Colonic mucosa (tissue), 4 donors: ENCODE data around the gene PSG6. TPM values are rescaled to one million over a fixed set of nuclear protein-coding genes. Genes with fewer than 3 reads are reported as not detected.
"Not testable (repeated sequence)": the region's sequence is repeated elsewhere in the genome, so short reads cannot be mapped to it uniquely, and the experiment has no call there.

ENCODE experiments used
- DNase-seq: peaks from one replicate; pipeline ENCODE4 v3.0.0-alpha.2; 2020
- H3K27ac ChIP-seq: fragments of 200-600 bp; one replicate; pipeline ENCODE4 v1.8.0; 2021
- H3K27me3 ChIP-seq: fragments of 200-600 bp; one replicate; pipeline ENCODE4 v1.8.0; 2021
- H3K36me3 ChIP-seq: fragments of 200-600 bp; one replicate; pipeline ENCODE4 v1.8.0; 2021
- H3K4me1 ChIP-seq: fragments of 200-600 bp; one replicate; pipeline ENCODE4 v1.8.0; 2021; ENCODE audit warnings: mild to moderate bottlenecking
- H3K4me3 ChIP-seq: fragments of 200-600 bp; one replicate; pipeline ENCODE4 v1.8.0; 2021
- H3K9ac ChIP-seq, 2 donors: one replicate each; pipeline ENCODE4 v1.7.0; 2013; ENCODE audit warnings: control low read depth in 2 of 2, low read depth in 2 of 2, low read length in 2 of 2
- H3K9me3 ChIP-seq: fragments of 200-600 bp; one replicate; pipeline ENCODE4 v1.8.0; 2021
- intact Hi-C: fragments of 100-400 bp; cut with DNase I; formaldehyde crosslinking; loops from one replicate; pipeline ENCODE4 v1.14.1; 2022
- total RNA-seq, 2 donors: library from RNA; stranded (reverse); fragmentation: NEBNext Ultra II Directional in 1 of 2; extraction: Animal tissue kit (Norgen Biotek cat#: 25700) in 1 of 2; gene quantifications; one replicate each; pipeline ENCODE4 v1.2.1, GENCODE V29; 2021
- TF ChIP-seq, protein P1 (sequence below): fragments of 200-600 bp; IDR thresholded peaks from one replicate; pipeline ENCODE4 v1.8.0; 2022; ENCODE audit warnings: antibody characterized with exemption, mild to moderate bottlenecking
- donor health status: healthy.
- donor health status: DM: no; HTN: no; CAD: no.
- donor health status: DM: no; HTN: no; CAD: no.

Gene PSG6
- total RNA-seq, 2 donors from 2014 or later: not detected

DNA sequence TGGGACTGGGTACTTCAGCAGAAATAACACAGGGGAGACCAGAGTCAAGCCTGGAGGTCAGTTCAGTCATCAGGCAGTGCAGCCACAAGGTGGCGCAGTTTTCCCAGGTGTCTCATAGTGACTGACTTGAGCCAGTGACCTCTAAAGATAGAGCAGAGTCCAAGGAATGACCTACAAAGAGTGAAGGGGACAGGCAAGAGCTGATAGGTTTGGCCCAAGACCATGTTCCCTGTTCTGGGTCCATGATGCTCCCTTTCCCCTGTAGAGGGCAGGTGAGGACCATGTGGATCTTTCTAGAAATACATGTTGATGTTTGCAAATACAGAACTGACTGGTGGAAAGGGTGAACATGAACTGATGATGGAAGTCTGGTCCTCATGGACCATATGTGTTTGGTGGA is 12.5 kb upstream of the PSG6 start:
- DNase-seq, H3K4me1 ChIP-seq, H3K27ac ChIP-seq, H3K4me3 ChIP-seq, H3K27me3 ChIP-seq, intact Hi-C loops, H3K9ac ChIP-seq, H3K9me3 ChIP-seq, H3K36me3 ChIP-seq: not testable (repeated sequence)

DNA sequence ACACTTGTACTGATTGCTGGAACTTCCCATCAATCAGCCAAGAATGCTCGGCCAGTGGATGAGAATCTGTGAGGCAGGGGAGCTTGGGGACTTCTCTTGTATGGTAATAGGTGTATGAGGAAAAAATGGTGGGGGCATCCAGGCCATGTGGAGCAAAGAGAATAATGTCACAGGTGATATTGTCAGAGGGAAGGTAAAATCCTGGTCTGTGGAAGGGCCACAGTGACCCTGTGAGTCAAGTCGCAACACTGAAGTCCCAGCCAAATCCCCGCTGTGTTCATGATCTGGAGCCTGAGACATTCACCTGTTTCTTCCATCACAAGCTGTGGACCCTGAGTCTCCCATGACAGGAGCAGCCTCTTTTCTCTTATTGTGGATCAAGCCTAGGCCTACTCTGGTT is 11.2 kb upstream of the PSG6 start:
- H3K9me3 ChIP-seq: no peaks in the 10 kb centered on the region
- H3K27me3 ChIP-seq: no peaks in the 10 kb centered on the region
- intact Hi-C loops: no loop called here
- TF ChIP-seq, protein P1, sequence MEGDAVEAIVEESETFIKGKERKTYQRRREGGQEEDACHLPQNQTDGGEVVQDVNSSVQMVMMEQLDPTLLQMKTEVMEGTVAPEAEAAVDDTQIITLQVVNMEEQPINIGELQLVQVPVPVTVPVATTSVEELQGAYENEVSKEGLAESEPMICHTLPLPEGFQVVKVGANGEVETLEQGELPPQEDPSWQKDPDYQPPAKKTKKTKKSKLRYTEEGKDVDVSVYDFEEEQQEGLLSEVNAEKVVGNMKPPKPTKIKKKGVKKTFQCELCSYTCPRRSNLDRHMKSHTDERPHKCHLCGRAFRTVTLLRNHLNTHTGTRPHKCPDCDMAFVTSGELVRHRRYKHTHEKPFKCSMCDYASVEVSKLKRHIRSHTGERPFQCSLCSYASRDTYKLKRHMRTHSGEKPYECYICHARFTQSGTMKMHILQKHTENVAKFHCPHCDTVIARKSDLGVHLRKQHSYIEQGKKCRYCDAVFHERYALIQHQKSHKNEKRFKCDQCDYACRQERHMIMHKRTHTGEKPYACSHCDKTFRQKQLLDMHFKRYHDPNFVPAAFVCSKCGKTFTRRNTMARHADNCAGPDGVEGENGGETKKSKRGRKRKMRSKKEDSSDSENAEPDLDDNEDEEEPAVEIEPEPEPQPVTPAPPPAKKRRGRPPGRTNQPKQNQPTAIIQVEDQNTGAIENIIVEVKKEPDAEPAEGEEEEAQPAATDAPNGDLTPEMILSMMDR: no peak
- H3K4me1 ChIP-seq: no peaks in the 10 kb centered on the region
- no peaks in the 10 kb centered on the region for H3K36me3 ChIP-seq
- DNase-seq: no peak
- H3K4me3 ChIP-seq: no peak overlapping the region
- H3K9ac ChIP-seq: no peak overlapping the region
- no peak overlapping the region for H3K27ac ChIP-seq

DNA sequence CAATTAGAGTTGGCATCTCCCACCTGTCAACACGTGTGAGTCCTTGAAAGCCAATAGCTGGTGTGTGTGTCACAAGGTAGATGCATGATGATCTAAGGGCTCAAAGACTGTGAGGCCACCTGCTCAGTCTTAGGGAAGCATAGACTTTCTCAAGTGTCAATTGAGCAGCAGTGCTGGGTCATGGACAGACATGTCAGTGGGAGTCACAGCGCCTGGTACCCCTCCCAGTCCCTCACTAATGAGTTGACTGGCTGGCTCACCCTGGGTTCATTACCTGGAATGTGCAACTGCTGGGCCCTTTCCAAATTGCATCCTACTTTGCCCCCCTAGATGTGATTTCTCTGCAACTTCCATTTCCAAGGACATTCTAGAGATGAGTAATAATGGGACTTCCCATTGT is 9.1 kb upstream of the PSG6 start:
- H3K27ac ChIP-seq: no peak overlapping the region
- H3K27me3 ChIP-seq: no peaks in the 10 kb centered on the region
- DNase-seq: no peak
- H3K4me3 ChIP-seq: no peak overlapping the region
- intact Hi-C loops: no loop called here
- H3K36me3 ChIP-seq: no peaks in the 10 kb centered on the region
- TF ChIP-seq, protein P1: no peak
- no peaks in the 10 kb centered on the region for H3K9me3 ChIP-seq
- no peaks in the 10 kb centered on the region for H3K4me1 ChIP-seq
- H3K9ac ChIP-seq: no peak overlapping the region

DNA sequence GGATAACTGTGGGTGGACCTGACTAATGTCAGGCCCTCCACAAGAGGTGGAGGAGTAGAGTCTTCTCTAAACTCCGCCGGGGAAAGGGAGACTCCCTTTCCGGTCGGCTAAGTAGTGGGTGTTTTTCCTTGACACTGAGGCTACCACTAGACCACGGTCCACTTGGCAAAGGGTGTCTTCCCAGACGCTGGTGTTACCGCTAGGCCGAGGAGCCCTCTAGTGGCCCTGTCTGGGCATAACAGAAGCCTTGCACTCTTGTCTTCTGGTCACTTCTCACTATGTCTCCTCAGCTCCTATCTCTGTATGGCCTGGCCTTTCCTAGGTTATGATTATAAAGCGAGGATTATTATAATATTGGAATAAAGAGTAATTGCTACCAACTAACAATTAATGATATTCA is 5.4 kb upstream of the PSG6 start:
- H3K4me1 ChIP-seq, H3K9me3 ChIP-seq, H3K27ac ChIP-seq, H3K27me3 ChIP-seq, H3K9ac ChIP-seq, intact Hi-C loops, H3K36me3 ChIP-seq, H3K4me3 ChIP-seq: not testable (repeated sequence)
- peak; percentile 23 for DNase-seq

DNA sequence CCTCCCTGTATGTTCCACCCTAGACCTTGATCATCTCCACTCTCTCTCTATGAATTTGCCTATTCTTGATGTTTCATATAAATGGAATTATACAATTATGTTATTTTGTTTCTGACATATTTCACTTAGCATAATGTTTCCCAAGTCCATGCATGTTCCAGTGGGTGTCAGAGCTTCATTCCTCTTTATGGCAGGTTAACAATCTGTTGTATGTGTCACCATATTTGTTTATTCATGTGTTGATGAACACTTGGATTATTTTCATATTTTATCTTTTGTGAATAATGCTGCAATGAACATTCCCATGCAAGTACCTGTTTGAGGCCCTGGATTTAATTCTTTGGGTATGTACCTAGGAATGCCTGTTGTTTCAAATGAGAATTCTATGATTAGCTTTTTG is 3.3 kb upstream of the PSG6 start:
- H3K27ac ChIP-seq, DNase-seq, intact Hi-C loops: not testable (repeated sequence)

DNA sequence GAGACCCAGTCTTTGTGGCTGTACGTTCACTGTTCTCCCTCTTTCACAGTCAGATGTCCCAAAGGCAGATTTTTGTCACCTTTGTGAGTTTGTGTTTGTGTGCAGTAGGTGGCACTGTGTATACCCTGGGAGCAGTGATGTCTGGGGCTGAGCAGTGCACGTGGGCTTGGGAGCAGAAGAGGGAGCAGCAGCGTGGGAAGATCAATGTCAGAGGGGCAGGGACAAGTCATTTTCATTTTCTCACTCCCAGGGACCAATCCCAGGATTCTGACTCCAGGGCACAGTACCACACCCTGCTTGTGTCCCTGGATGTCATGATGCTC is 2.0 kb upstream of the PSG6 start:
- DNase-seq: no peak
- Histone ChIP-seq H3K9me3 (no peaks in the 10 kb centered on the region), H3K9ac (no peak overlapping the region), H3K36me3 (no peaks in the 10 kb centered on the region), H3K27ac (no peak overlapping the region), H3K4me1 (no peaks in the 10 kb centered on the region), H3K27me3 (no peaks in the 10 kb centered on the region), H3K4me3 (no peak overlapping the region)
- TF ChIP-seq, protein P1: no peak
- intact Hi-C loops: no loop called here

More for the DNA sequence above, 3.3 kb upstream of the PSG6 start:
- not testable (repeated sequence) for H3K36me3 ChIP-seq, H3K9ac ChIP-seq, H3K4me1 ChIP-seq, H3K9me3 ChIP-seq, H3K4me3 ChIP-seq, H3K27me3 ChIP-seq

DNA sequence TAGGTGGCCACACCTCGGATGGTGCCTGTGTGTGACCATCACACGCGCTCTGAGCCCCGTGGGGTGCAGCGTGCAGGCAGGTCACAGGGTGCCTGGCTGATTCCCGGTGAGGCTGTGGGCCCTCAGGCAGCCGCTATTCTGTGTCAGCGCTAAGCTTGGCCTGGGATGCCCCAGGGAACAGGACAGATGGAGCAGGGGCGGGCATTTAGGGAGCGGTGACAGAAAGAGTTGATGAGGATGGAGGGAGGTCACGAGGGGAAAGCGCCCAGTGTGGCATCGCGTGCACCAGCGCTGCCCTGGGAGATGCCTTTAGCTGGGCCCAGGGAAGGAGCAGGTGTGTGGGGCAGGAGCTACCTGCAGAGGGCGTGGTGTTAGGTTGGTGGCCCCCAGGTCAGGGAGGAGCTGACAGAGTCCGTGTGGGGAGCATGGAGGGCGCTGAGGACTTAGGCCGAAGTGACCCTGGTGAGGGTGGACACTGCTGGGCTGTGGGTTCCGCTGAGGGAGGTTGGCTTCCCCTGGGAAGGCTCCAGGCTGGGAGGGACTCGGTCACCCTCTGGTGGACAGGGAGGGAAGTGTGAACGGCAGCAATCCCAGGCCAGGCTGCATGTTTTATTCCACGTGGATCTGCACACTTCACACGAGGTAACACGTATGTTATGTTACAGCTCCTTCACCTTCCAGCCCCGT is 1.5 kb upstream of the PSG6 start:
- DNase-seq, intact Hi-C loops, H3K9ac ChIP-seq, H3K36me3 ChIP-seq, H3K9me3 ChIP-seq, H3K27ac ChIP-seq, H3K4me3 ChIP-seq, H3K27me3 ChIP-seq, H3K4me1 ChIP-seq: not testable (repeated sequence)

DNA sequence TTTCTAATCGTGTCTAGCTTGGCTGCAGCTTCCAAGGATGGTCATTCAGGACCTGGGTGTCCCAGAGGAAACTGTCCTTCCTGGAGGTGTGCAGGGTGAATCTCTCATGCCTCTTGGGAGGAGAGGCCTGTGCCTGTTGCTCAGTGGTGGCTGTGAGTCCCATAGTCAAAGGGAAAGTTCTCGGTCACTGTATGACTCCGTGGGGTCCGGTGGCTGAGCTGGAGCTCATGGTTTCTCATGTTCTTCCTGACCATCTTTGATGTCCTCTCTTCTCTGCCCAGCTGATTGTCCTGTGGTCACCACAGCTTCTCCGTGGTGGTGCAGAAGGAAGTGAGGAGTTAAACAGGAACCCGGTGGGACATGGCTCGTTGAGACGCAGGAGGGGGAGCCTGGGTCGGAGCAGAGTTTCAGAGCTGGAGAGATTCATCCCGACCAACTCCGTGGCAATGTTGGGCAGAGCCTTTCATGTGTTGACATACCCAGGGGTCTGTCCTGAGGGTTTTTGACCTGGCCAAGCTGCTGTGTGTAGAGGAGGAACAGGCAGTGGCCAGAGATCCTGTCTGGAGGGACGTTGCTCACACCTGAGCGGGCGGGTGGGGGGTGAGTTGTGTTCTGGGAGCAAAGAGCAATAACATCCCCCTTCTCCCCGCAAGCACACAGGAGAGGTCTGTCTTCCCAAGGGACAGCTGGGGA is 829 bp upstream of the PSG6 start:
- DNase-seq, H3K4me1 ChIP-seq, H3K9me3 ChIP-seq, H3K27me3 ChIP-seq, H3K27ac ChIP-seq, H3K36me3 ChIP-seq, intact Hi-C loops, H3K4me3 ChIP-seq, H3K9ac ChIP-seq: not testable (repeated sequence)

DNA sequence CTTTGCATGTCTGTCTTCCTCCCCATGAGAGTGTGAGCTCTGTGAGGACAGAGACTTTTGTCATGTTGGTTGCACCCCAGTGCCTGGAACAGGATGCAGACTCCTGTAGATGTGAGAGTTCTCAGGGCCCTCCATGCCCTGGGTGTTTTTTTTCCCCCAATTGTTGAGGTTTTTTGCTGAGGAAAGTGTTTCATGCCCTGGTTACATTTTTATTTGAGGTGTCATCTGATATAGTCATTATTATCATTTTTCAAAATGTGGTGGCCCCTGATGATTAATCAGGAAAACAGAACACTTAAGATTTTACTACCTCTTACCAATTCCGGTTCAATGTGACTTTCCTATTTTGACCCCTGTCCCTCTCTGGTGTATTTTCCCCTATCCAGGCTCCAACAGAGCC is 763 bp downstream of the PSG6 start:
- H3K9me3 ChIP-seq, intact Hi-C loops, H3K27me3 ChIP-seq, H3K4me3 ChIP-seq, H3K27ac ChIP-seq, DNase-seq, H3K4me1 ChIP-seq, H3K9ac ChIP-seq, H3K36me3 ChIP-seq: not testable (repeated sequence)

DNA sequence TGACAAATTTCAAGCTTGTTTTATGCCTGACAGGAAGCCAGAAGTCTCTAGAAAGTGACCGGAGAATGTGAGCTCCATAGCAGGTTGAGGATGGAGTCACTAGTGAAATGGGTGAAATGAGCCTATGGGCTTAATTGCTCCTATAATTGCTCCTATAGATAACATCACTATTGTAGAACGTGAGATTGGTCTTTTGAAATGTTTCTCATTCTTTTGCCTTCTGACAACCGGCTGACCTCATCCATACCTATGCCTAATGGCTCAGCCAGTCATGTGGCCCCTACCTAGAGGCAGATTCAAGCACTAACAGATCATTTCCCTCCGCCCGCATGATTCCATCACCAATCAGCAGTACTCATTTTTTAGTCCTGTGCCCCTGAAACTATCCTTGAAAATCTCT is 4.2 kb downstream of the PSG6 start:
- H3K9me3 ChIP-seq, H3K36me3 ChIP-seq, H3K4me3 ChIP-seq, H3K27ac ChIP-seq, H3K4me1 ChIP-seq, H3K27me3 ChIP-seq, DNase-seq, H3K9ac ChIP-seq, intact Hi-C loops: not testable (repeated sequence)

DNA sequence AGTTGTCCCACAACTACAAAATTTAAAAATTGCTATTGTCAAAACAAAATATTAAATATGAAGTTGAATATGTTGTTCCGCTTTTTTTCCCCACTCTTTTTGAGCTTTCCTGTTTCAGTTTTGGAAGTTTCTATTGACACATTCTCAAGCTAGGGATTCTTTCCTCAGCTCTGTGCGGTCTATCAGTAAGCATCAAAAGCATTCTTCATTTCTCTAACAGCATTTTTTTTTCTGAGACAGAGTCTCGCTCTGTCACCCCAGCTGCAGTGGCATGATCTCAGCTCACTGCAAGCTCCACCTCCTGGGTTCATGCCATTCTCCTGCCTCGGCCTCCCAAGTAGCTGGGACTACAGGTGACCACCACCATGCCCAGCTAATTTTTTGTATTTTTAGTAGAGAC is 4.8 kb downstream of the PSG6 start:
- H3K9ac ChIP-seq, H3K27me3 ChIP-seq, H3K4me3 ChIP-seq, H3K27ac ChIP-seq, intact Hi-C loops, H3K36me3 ChIP-seq, H3K4me1 ChIP-seq, DNase-seq, H3K9me3 ChIP-seq: not testable (repeated sequence)
